ENCODE results near the gene COA6. TPM values are rescaled to one million over a fixed set of nuclear protein-coding genes. Genes with fewer than 3 reads are reported as not detected.
"Not testable (repeated sequence)": the region's sequence is repeated elsewhere in the genome, so short reads cannot be mapped to it uniquely, and the experiment has no call there.

The COA6 gene
- total RNA-seq, 2 donors from 2014 or later = 58.9 to 79.4 TPM

GRCh38 chr1:234357831-234358230 lies 15.4 kb upstream of the COA6 start:
- peak overlapping the region in 1 of 2 donors; percentile 93 for H3K27ac Mint-ChIP-seq
- no peaks in the 10 kb centered on the region for H3K9me3 Mint-ChIP-seq
- peaks cover 0 to 16% of the 10 kb centered on the region in 2 donors for H3K36me3 Mint-ChIP-seq
- ATAC-seq = no peak
- no peak for DNase-seq (ENCODE audit: low spot score in 2 of 2)

GRCh38 chr1:234361102-234361603 lies 12.1 kb upstream of the COA6 start:
- Mint-ChIP-seq H3K36me3 (peaks cover 0 to 12% of the 10 kb centered on the region in 2 donors), H3K9me3 (no peaks in the 10 kb centered on the region), H3K27ac (no peak overlapping the region)
- DNase-seq (ENCODE audit: low spot score in 2 of 2) = no peak
- no peak for ATAC-seq

GRCh38 chr1:234362558-234362957 lies 10.7 kb upstream of the COA6 start:
- Mint-ChIP-seq H3K36me3 (peaks cover 0 to 2% of the 10 kb centered on the region in 2 donors), H3K9me3 (no peaks in the 10 kb centered on the region), H3K27ac (no peak overlapping the region)
- ATAC-seq = no peak
- no peak for DNase-seq (ENCODE audit: low spot score in 2 of 2)

GRCh38 chr1:234368320-234369032 lies 4.8 kb upstream of the COA6 start:
- ATAC-seq (peak in 1 of 2 donors; percentile 44), DNase-seq (ENCODE audit: low spot score in 2 of 2) (no peak)
- Mint-ChIP-seq H3K36me3 (peaks cover 8% of the 10 kb centered on the region in 2 donors), H3K27ac (peak overlapping the region in 1 of 2 donors; percentile 16), H3K9me3 (no peaks in the 10 kb centered on the region)

- no peak for ATAC-seq
Measured at GRCh38 chr1:234369033-234369430, 4.2 kb upstream of the COA6 start.

GRCh38 chr1:234369784-234370183 lies 3.5 kb upstream of the COA6 start:
- ATAC-seq = no peak
- no peak overlapping the region for H3K27ac Mint-ChIP-seq
- DNase-seq (ENCODE audit: low spot score in 2 of 2) = no peak
- H3K9me3 Mint-ChIP-seq = no peaks in the 10 kb centered on the region
- peaks cover 20% of the 10 kb centered on the region in 2 donors for H3K36me3 Mint-ChIP-seq

More at GRCh38 chr1:234369033-234369430, 4.2 kb upstream of the COA6 start:
- no peak for DNase-seq (ENCODE audit: low spot score in 2 of 2)
- Mint-ChIP-seq H3K27ac (peak overlapping the region in 1 of 2 donors; percentile 16), H3K36me3 (peaks cover 13 to 14% of the 10 kb centered on the region in 2 donors), H3K9me3 (no peaks in the 10 kb centered on the region)

- H3K9me3 Mint-ChIP-seq = no peaks in the 10 kb centered on the region
- peaks cover 26 to 29% of the 10 kb centered on the region in 2 donors for H3K36me3 Mint-ChIP-seq
- no peak for ATAC-seq
- no peak for DNase-seq (ENCODE audit: low spot score in 2 of 2)
- peak overlapping the region in 1 of 2 donors; percentile 96 for H3K27ac Mint-ChIP-seq
Measured at GRCh38 chr1:234371414-234371813, 1.8 kb upstream of the COA6 start.

- H3K9me3 Mint-ChIP-seq = no peaks in the 10 kb centered on the region
- H3K36me3 Mint-ChIP-seq = peaks cover 30 to 34% of the 10 kb centered on the region in 2 donors
- H3K27ac Mint-ChIP-seq = peak overlapping the region; percentile 96 to 98
- no peak for DNase-seq (ENCODE audit: low spot score in 2 of 2)
- ATAC-seq = no peak
Measured at GRCh38 chr1:234372011-234372757, 1.1 kb upstream of the COA6 start.

GRCh38 chr1:234373959-234374254 lies 651 bp downstream of the COA6 start:
- peak overlapping the region; percentile 96 to 98 for H3K27ac Mint-ChIP-seq
- peaks cover 0 to 5% of the 10 kb centered on the region in 2 donors for H3K9me3 Mint-ChIP-seq
- DNase-seq (ENCODE audit: low spot score in 2 of 2) (no peak), ATAC-seq (peak in 1 of 2 donors; percentile 24)
- H3K36me3 Mint-ChIP-seq = peaks cover 42 to 49% of the 10 kb centered on the region in 2 donors

- DNase-seq (ENCODE audit: low spot score in 2 of 2) (no peak), ATAC-seq (no peak)
- Mint-ChIP-seq H3K27ac (peak overlapping the region; percentile 39 to 66), H3K36me3 (peaks cover 48 to 66% of the 10 kb centered on the region in 2 donors), H3K9me3 (peaks cover 0 to 11% of the 10 kb centered on the region in 2 donors)
Measured at GRCh38 chr1:234375672-234376071, 2.4 kb downstream of the COA6 start.

GRCh38 chr1:234379591-234380109 lies 6.4 kb downstream of the COA6 start:
- H3K9me3 Mint-ChIP-seq = peaks cover 0 to 11% of the 10 kb centered on the region in 2 donors
- H3K27ac Mint-ChIP-seq = peak overlapping the region in 1 of 2 donors; percentile 28
- DNase-seq (ENCODE audit: low spot score in 2 of 2); ATAC-seq: not testable (repeated sequence)
- H3K36me3 Mint-ChIP-seq = peaks cover 29 to 45% of the 10 kb centered on the region in 2 donors

- no peak for DNase-seq (ENCODE audit: low spot score in 2 of 2)
- Mint-ChIP-seq H3K9me3 (peaks cover 0 to 11% of the 10 kb centered on the region in 2 donors), H3K36me3 (peaks cover 18 to 32% of the 10 kb centered on the region in 2 donors), H3K27ac (peak overlapping the region; percentile 38 to 96)
- ATAC-seq = no peak
Measured at GRCh38 chr1:234381699-234382555, 8.7 kb downstream of the COA6 start.

- Mint-ChIP-seq H3K27ac (peak overlapping the region; percentile 27 to 40), H3K36me3 (peaks cover 0 to 7% of the 10 kb centered on the region in 2 donors), H3K9me3 (no peaks in the 10 kb centered on the region)
- DNase-seq (ENCODE audit: low spot score in 2 of 2) (no peak), ATAC-seq (no peak)
Measured at GRCh38 chr1:234386122-234386521, 12.9 kb downstream of the COA6 start.

GRCh38 chr1:234388094-234388493 lies 14.8 kb downstream of the COA6 start:
- no peak overlapping the region for H3K27ac Mint-ChIP-seq
- H3K9me3 Mint-ChIP-seq = no peaks in the 10 kb centered on the region
- ATAC-seq = no peak
- peaks cover 0 to 7% of the 10 kb centered on the region in 2 donors for H3K36me3 Mint-ChIP-seq
- no peak for DNase-seq (ENCODE audit: low spot score in 2 of 2)

- no peak for ATAC-seq
- Mint-ChIP-seq H3K9me3 (peaks cover 0 to 4% of the 10 kb centered on the region in 2 donors), H3K27ac (peak overlapping the region in 1 of 2 donors; percentile 16), H3K36me3 (peaks cover 6 to 14% of the 10 kb centered on the region in 2 donors)
- no peak for DNase-seq (ENCODE audit: low spot score in 2 of 2)
Measured at GRCh38 chr1:234393190-234393589, 19.9 kb downstream of the COA6 start.

- H3K36me3 Mint-ChIP-seq = peaks cover 6 to 7% of the 10 kb centered on the region in 2 donors
- peak overlapping the region; percentile 3 to 5 for H3K27ac Mint-ChIP-seq
- DNase-seq (ENCODE audit: low spot score in 2 of 2) = no peak
- peaks cover 0 to 4% of the 10 kb centered on the region in 2 donors for H3K9me3 Mint-ChIP-seq
- no peak for ATAC-seq
Measured at GRCh38 chr1:234395297-234395696, 22.0 kb downstream of the COA6 start.

Data from activated naive CD4-positive, alpha-beta T cell treated with anti-CD3 and anti-CD28 coated beads, Interleukin-2, amount 50 U/mL, for 72 hours (primary cell).